K562 (cell line): ENCODE results near the gene NDFIP2. TPM values are rescaled to one million over a fixed set of nuclear protein-coding genes. Genes with fewer than 3 reads are reported as not detected.

Experiments
- ATAC-seq: fragments of 200-7000 bp; cut with Tn5 transposase; 3 replicates; pipeline ENCODE4 v1.9.1; 2020; ENCODE audit warnings: moderate library complexity
- BruUV-seq: library from RNA; stranded (reverse); fragments of 400-500 nt; replicated peaks from 2 replicates; lab custom pipeline; 2021; lab: Mats Ljungman, UMichigan
- CTCF ChIA-PET: fragments of 300-600 bp; formaldehyde crosslinking; extraction: SDS; loops from one replicate; lab custom pipeline; 2021; ENCODE audit warnings: low intra/inter-chr PET ratio; lab: Yijun Ruan, JAX
- POLR2A ChIA-PET: fragments of 300-600, 350-650 bp; sonication (Branson Sonifier 250); formaldehyde crosslinking; extraction: SDS; loops from one replicate; lab custom pipeline; 2021; ENCODE audit warnings: antibody characterized with exemption, inconsistent platforms; lab: Yijun Ruan, JAX
- DNase-seq, 4 experiments: peaks; one replicate each; pipeline versions ENCODE4 v3.0.0 to v3.0.0-alpha.2; 2011 to 2018; ENCODE audit warnings: low spot score in 3 of 4, mixed read lengths in 3 of 4; ENCODE audit errors: extremely low read depth in 1 of 4
- FAIRE-seq: peaks from 2 replicates; lab custom pipeline; 2011; peaks lifted over from hg19 to GRCh38; lab: Jason Lieb, UNC
- H2AFZ ChIP-seq: 2 replicates; pipeline ENCODE4 v1.6.0; 2011; ENCODE audit warnings: low read depth, low read length, control low read depth, inconsistent platforms
- H3K27ac ChIP-seq: fragments of 200-600 bp; 3 replicates; pipeline ENCODE4 v1.8.0; 2011; ENCODE audit warnings: low read depth, mild to moderate bottlenecking, control low read depth, inconsistent platforms, low read length, moderate library complexity, mixed read lengths; ENCODE audit errors: extremely low read depth
- H3K27me3 ChIP-seq, 2 experiments: fragments of 300-600 bp in 1 of 2; 2 replicates in 1 of 2; 3 replicates in 1 of 2; pipeline versions ENCODE4 v1.6.0 to v1.8.0; 2011; ENCODE audit warnings: inconsistent platforms in 2 of 2, low read length in 2 of 2, mild to moderate bottlenecking in 1 of 2, mixed read lengths in 1 of 2, moderate library complexity in 1 of 2; ENCODE audit not compliant: control insufficient read depth in 2 of 2, insufficient read depth in 2 of 2
- H3K36me3 ChIP-seq: fragments of 300-600 bp; 3 replicates; pipeline ENCODE4 v1.8.0; 2011; ENCODE audit warnings: mild to moderate bottlenecking, low read length, inconsistent platforms; ENCODE audit not compliant: control insufficient read depth, insufficient read depth
- H3K4me1 ChIP-seq, 2 experiments: fragments of 200-600 bp in 1 of 2; replicated peaks in 1 of 2; 2 replicates in 1 of 2; 3 replicates in 1 of 2; pipeline versions ENCODE4 v1.5.1 to v1.8.0; 2011; ENCODE audit warnings: inconsistent platforms in 2 of 2, low read length in 2 of 2, mild to moderate bottlenecking in 1 of 2, mixed read lengths in 1 of 2, moderate library complexity in 1 of 2; ENCODE audit not compliant: control insufficient read depth in 2 of 2, insufficient read depth in 2 of 2
- H3K4me2 ChIP-seq: 2 replicates; pipeline ENCODE4 v1.6.1; 2011; ENCODE audit warnings: low read length, control low read depth, inconsistent platforms, mixed read lengths; ENCODE audit not compliant: insufficient read depth
- H3K4me3 ChIP-seq: fragments of 200-600 bp; sonication (generic), shearing (Covaris generic); 2 replicates; pipeline ENCODE4 v1.5.1; 2016; ENCODE audit warnings: control low read depth, inconsistent platforms
- H3K79me2 ChIP-seq: fragments of 200-600 bp; 3 replicates; pipeline ENCODE4 v1.8.0; 2011; ENCODE audit warnings: low read length, inconsistent platforms; ENCODE audit not compliant: control insufficient read depth, insufficient read depth
- H3K9ac ChIP-seq, 2 experiments: 2 replicates each; pipeline versions ENCODE4 v1.6.0 to v1.6.1; 2011; ENCODE audit warnings: low read depth in 2 of 2, low read length in 2 of 2, control low read depth in 1 of 2, inconsistent platforms in 1 of 2, mild to moderate bottlenecking in 1 of 2, mixed read lengths in 1 of 2; ENCODE audit not compliant: insufficient read depth in 1 of 2
- H3K9me1 ChIP-seq: one replicate; pipeline ENCODE4 v1.6.0; 2011; ENCODE audit warnings: inconsistent platforms, mild to moderate bottlenecking, low read length, moderate library complexity; ENCODE audit not compliant: control insufficient read depth, insufficient read depth
- H3K9me3 ChIP-seq: replicated peaks from 2 replicates; pipeline ENCODE4 v1.5.1; 2011; ENCODE audit warnings: low read depth, low read length, inconsistent platforms; ENCODE audit not compliant: control insufficient read depth, insufficient read depth
- H4K20me1 ChIP-seq: replicated peaks from 2 replicates; pipeline ENCODE4 v1.6.1; 2011; ENCODE audit warnings: low read length, inconsistent platforms, mixed read lengths; ENCODE audit not compliant: control insufficient read depth, insufficient read depth
- ELF1 ChIP-seq: fragments of 200-800 bp; sonication (Bioruptor generic); IDR thresholded peaks from 2 replicates; pipeline ENCODE4 v1.6.1; 2016; ENCODE audit warnings: missing genetic modification characterization, missing compliant biosample characterization
- FOXJ3 ChIP-seq: sonication (generic); formaldehyde crosslinking; IDR thresholded peaks from 2 replicates; pipeline ENCODE4 v1.4.0; 2020; ENCODE audit warnings: mild to moderate bottlenecking, missing genetic modification reagents
- FOXM1 ChIP-seq, 2 experiments: fragments of 450-650 bp in 1 of 2; sonication (generic) in 1 of 2; formaldehyde crosslinking in 1 of 2; IDR thresholded peaks; 2 replicates each; pipeline versions ENCODE4 v1.6.1 to v1.9.0; 2017 to 2022; ENCODE audit warnings: low read depth in 2 of 2, mild to moderate bottlenecking in 2 of 2, missing genetic modification reagents in 1 of 2, moderate library complexity in 1 of 2
- HDGF ChIP-seq: fragments of 450-650 bp; IDR thresholded peaks from 2 replicates; pipeline ENCODE4 v1.6.1; 2016
- KDM2B ChIP-seq: fragments of 250-450 bp; sonication (Bioruptor Pico); IDR thresholded peaks from 2 replicates; pipeline ENCODE4 v1.8.0; 2021; ENCODE audit warnings: mild to moderate bottlenecking, moderate library complexity
- MTF1 ChIP-seq: fragments of 250-450 bp; sonication (Bioruptor Pico); IDR thresholded peaks from 2 replicates; pipeline ENCODE4 v1.9.0; 2021; ENCODE audit warnings: moderate library complexity, mild to moderate bottlenecking, inconsistent platforms, borderline replicate concordance
- PCBP2 ChIP-seq: fragments of 200-400 bp; formaldehyde crosslinking; IDR thresholded peaks from 2 replicates; pipeline ENCODE4 v1.6.1; 2018; ENCODE audit warnings: low read length, low read depth, mild to moderate bottlenecking, moderate library complexity; ENCODE audit not compliant: poor library complexity, severe bottlenecking
- SLC30A9 ChIP-seq: fragments of 250-450 bp; sonication (Bioruptor Pico); IDR thresholded peaks from 2 replicates; pipeline ENCODE4 v1.8.0; 2022; ENCODE audit warnings: mild to moderate bottlenecking, moderate library complexity
- SP2 ChIP-seq: IDR thresholded peaks from 2 replicates; pipeline ENCODE4 v1.6.1; 2011; ENCODE audit warnings: mild to moderate bottlenecking, low read depth, low read length, moderate library complexity; ENCODE audit not compliant: poor library complexity, severe bottlenecking; ENCODE audit errors: extremely low read depth
- SREBF1 ChIP-seq: fragments of 150-350 bp; IDR thresholded peaks from 2 replicates; pipeline ENCODE4 v1.6.1; 2014; ENCODE audit warnings: antibody characterized with exemption, low read depth, low read length, borderline replicate concordance
- ZBTB17 ChIP-seq: fragments of 450-650 bp; formaldehyde crosslinking; IDR thresholded peaks from 2 replicates; pipeline ENCODE4 v1.4.0; 2020; ENCODE audit warnings: mild to moderate bottlenecking
- ZFX ChIP-seq: sonication (generic); formaldehyde crosslinking; IDR thresholded peaks from 2 replicates; pipeline ENCODE4 v1.8.0; 2022; ENCODE audit warnings: mild to moderate bottlenecking, missing genetic modification reagents, moderate library complexity
- ZNF134 ChIP-seq: fragments of 250-450 bp; sonication (Bioruptor Pico); conservative IDR thresholded peaks from 2 replicates; pipeline ENCODE4 v1.4.0; 2020
- ZNF311 ChIP-seq: fragments of 250-450 bp; sonication (Bioruptor Pico); IDR thresholded peaks from 2 replicates; pipeline ENCODE4 v1.4.0; 2020; ENCODE audit warnings: mild to moderate bottlenecking, moderate library complexity
- ZNF408 ChIP-seq: fragments of 250-450 bp; sonication (Bioruptor Pico); IDR thresholded peaks from 2 replicates; pipeline ENCODE4 v1.4.0; 2020; ENCODE audit warnings: low read depth, mild to moderate bottlenecking, moderate library complexity
- WGBS: fragments of 100-300 bp; shearing (Covaris generic); methylation state at CpG from one replicate; pipeline ENCODE4 v1.1.6; 2016; ENCODE audit warnings: low coverage, mixed read lengths; ENCODE audit not compliant: insufficient coverage; ENCODE audit errors: missing lambda C conversion rate; 5-methylcytosine and 5-hydroxymethylcytosine counted together
- in situ Hi-C: fragments of 300-500 bp; cut with MboI; formaldehyde crosslinking; loops from 4 replicates; pipeline ENCODE4 v1.15.0; 2018; ENCODE audit warnings: inconsistent platforms, mixed read lengths
- intact Hi-C: fragments of 100-400 bp; cut with micrococcal nuclease; formaldehyde crosslinking; loops from 2 replicates; pipeline ENCODE4 v1.14.2; 2022
- polyA plus RNA-seq, 8 experiments: library from polyadenylated mRNA; depleted of rRNA in 4 of 8; stranded (reverse) in 5 of 8; unstranded in 3 of 8; fragments of >200 nt; fragmentation: Nextera tagmentation in 2 of 8; fragmentation: Illumina TruSeq in 1 of 8; extraction: Ambion mirVana in 2 of 8; extraction: Trizol in 1 of 8; gene quantifications; 2 replicates each; pipeline versions ENCODE4 v1.2.1 to v1.2.3, GENCODE V29; 2011 to 2014; ENCODE audit warnings: inconsistent platforms in 1 of 8, missing spikeins in 1 of 8
- total RNA-seq, 7 experiments: library from RNA; depleted of rRNA in 6 of 7; stranded (reverse); fragments of >200 nt in 6 of 7; fragmentation: Illumina TruSeq in 2 of 7; extraction: Trizol in 2 of 7; gene quantifications; 2 replicates each; pipeline versions ENCODE4 v1.2.1 to v1.2.3, GENCODE V29; 2011 to 2021; ENCODE audit warnings: low replicate concordance in 1 of 7
- TF ChIP-seq, protein P1 (sequence below): sonication (generic); formaldehyde crosslinking; IDR thresholded peaks from 2 replicates; pipeline ENCODE4 v1.8.0; 2022; ENCODE audit warnings: mild to moderate bottlenecking, missing genetic modification reagents

NDFIP2 gene
- total and polyA plus RNA-seq, 9 of the 15 experiments (the other 6 are each of a cell fraction or from before 2014, with no cell fraction given), result 13.4 to 54.4 (median 27.8) TPM

- peaks cover 2% of the 10 kb centered on the region for H3K9me1 ChIP-seq
- no peaks in the 10 kb centered on the region for H3K9me3 ChIP-seq
- H3K9ac ChIP-seq, result no peak overlapping the region
- no peak for TF ChIP-seq ZBTB17 (CRISPR knock-in tag)
- TF ChIP-seq KDM2B (CRISPR knock-in tag), result no peak
- no peak for TF ChIP-seq PCBP2
- no peak overlapping the region for H3K4me2 ChIP-seq
- 83% methylated on average over 2 of the region's 2 CpGs for WGBS
- H3K36me3 ChIP-seq, result no peaks in the 10 kb centered on the region
- POLR2A ChIA-PET, result interaction anchor here (1.0 kb wide), 1 partner anchor 31 kb away, joined by 4 read pairs; the partner anchor contains the start of gene NDFIP2
- no peak for ATAC-seq
- H2AFZ ChIP-seq, result no peak overlapping the region
- no peak overlapping the region for H3K4me3 ChIP-seq
- intact Hi-C loops, result no loop called here
- no TSS peak for BruUV-seq
- H3K27ac ChIP-seq, result no peak overlapping the region
- no peak for DNase-seq
- CTCF ChIA-PET, result no interaction called here
- no peaks in the 10 kb centered on the region for H4K20me1 ChIP-seq
- no peaks in the 10 kb centered on the region for H3K27me3 ChIP-seq
- H3K4me1 ChIP-seq, result no peaks in the 10 kb centered on the region; a peak in 1 of 5 replicates
- H3K79me2 ChIP-seq, result peaks cover 15% of the 10 kb centered on the region; the same call in 2 of the 3 replicates
- in situ Hi-C loops, result no loop called here
- no peak for FAIRE-seq
Observed at GRCh38 chr13:79511611-79512010, 30.7 kb downstream of the NDFIP2 start.

DNA sequence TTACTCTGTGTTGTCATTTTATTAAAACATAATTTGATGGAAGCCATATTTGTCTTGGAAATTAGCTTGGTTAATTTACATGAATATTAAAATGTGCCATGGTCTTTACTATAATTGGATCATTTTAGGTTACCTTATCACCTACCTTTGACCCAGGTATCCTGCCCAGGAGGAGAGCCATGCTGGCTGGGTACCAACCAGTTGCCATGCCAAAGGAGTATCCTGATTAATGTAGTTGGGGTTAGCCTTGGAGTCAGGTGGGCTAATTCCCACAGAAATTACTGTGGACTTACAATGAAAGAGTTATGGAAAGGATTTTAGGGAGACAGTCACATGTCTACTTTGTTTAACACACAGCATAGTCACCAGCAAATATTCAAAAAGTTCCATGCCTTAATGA, 32.0 kb downstream of the NDFIP2 start:
- no peaks in the 10 kb centered on the region for H3K9me3 ChIP-seq
- no peak for TF ChIP-seq FOXM1 (IDR thresholded peaks at IDR 0.05; ENCODE audit: low read depth)
- TF ChIP-seq FOXM1 (CRISPR knock-in tag; IDR thresholded peaks at IDR 0.05; ENCODE audit: low read depth), result no peak
- no peak for TF ChIP-seq SREBF1
- no peak for TF ChIP-seq ELF1
- no peak for TF ChIP-seq FOXJ3
- TF ChIP-seq HDGF, result no peak
- TF ChIP-seq MTF1 (CRISPR knock-in tag), result no peak
- no peak for TF ChIP-seq SP2
- TF ChIP-seq, protein P1, sequence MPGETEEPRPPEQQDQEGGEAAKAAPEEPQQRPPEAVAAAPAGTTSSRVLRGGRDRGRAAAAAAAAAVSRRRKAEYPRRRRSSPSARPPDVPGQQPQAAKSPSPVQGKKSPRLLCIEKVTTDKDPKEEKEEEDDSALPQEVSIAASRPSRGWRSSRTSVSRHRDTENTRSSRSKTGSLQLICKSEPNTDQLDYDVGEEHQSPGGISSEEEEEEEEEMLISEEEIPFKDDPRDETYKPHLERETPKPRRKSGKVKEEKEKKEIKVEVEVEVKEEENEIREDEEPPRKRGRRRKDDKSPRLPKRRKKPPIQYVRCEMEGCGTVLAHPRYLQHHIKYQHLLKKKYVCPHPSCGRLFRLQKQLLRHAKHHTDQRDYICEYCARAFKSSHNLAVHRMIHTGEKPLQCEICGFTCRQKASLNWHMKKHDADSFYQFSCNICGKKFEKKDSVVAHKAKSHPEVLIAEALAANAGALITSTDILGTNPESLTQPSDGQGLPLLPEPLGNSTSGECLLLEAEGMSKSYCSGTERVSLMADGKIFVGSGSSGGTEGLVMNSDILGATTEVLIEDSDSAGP, result no peak
- no peak for TF ChIP-seq ZNF311 (CRISPR knock-in tag)
- no peak for TF ChIP-seq SLC30A9 (CRISPR knock-in tag)
- TF ChIP-seq ZNF408 (CRISPR knock-in tag), result no peak
- TF ChIP-seq ZNF134, result no peak
- TF ChIP-seq ZFX (CRISPR knock-in tag), result no peak
- TF ChIP-seq, all 486 proteins: peak for 0
- Histone ChIP-seq H3K9me1 (peaks cover 2% of the 10 kb centered on the region), H4K20me1 (no peaks in the 10 kb centered on the region), H3K79me2 (peaks cover 15% of the 10 kb centered on the region; the same call in 1 of the 3 replicates), H3K4me2 (no peak overlapping the region), H3K9ac (no peak overlapping the region), H2AFZ (no peak overlapping the region), H3K27me3 (no peaks in the 10 kb centered on the region), H3K4me3 (no peak overlapping the region), H3K36me3 (no peaks in the 10 kb centered on the region), H3K27ac (no peak overlapping the region), H3K4me1 (no peaks in the 10 kb centered on the region; a peak in 1 of 5 replicates)
- ChIA-PET POLR2A (interaction anchor here (0.7 kb wide), 1 partner anchor 32 kb away, joined by 3 read pairs; the partner anchor contains the start of gene NDFIP2), CTCF (no interaction called here)
- in situ Hi-C loops, result no loop called here
- no peak for ATAC-seq
- DNase-seq, result no peak
- no TSS peak for BruUV-seq
- FAIRE-seq, result no peak
- intact Hi-C loops, result no loop called here
